ENCODE measurements around the gene CLEC20A. TPM values are rescaled to one million over a fixed set of nuclear protein-coding genes. Genes with fewer than 3 reads are reported as not detected.

Gene CLEC20A
- total RNA-seq, 2 donors from 2014 or later: 0.33 to 1.5 TPM

DNA sequence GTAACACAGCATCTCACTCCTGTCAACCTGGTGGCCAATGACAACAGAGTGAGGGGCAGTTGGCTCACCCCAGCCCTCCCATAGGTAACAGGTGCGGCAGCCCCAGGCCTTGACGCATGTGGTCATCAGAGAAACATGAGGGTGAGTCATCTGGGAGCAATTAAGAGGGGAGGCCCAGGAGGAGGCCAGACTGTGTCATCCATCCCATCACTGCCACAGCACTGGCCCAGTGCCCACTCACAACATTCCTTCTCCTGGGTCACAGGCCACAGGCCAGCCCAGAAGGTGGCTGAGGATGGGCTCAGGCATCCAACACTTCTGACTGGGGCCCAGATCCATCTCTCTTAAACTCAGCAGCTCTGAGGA is 33.3 kb upstream of the CLEC20A start:
- Histone ChIP-seq H3K27ac (ENCODE audit: low read depth, low read length) (no peak overlapping the region), H3K27me3 (ENCODE audit: control insufficient read depth, insufficient read depth, low read length, poor library complexity, severe bottlenecking) (no peaks in the 10 kb centered on the region), H3K9me3 (ENCODE audit: control insufficient read depth, low read length) (no peaks in the 10 kb centered on the region), H3K4me3 (ENCODE audit: low read length) (no peak overlapping the region), H3K36me3 (ENCODE audit: control insufficient read depth, insufficient read depth, low read length) (no peaks in the 10 kb centered on the region), H3K9ac (ENCODE audit: extremely low read depth, low read length, poor library complexity, severe bottlenecking) (no peak overlapping the region), H3K4me1 (ENCODE audit: control insufficient read depth, insufficient read depth, low read length) (no peaks in the 10 kb centered on the region)
- 100% methylated on average over 2 of the region's 2 CpGs; no CpG with 5 or more reads in 1 of the 2 experiments for WGBS, 2 experiments (ENCODE audit: insufficient coverage in 1 of 2, insufficient read length in 1 of 2)
- no peak overlapping the region for H3K4me3 Mint-ChIP-seq
- TF ChIP-seq, protein P1, sequence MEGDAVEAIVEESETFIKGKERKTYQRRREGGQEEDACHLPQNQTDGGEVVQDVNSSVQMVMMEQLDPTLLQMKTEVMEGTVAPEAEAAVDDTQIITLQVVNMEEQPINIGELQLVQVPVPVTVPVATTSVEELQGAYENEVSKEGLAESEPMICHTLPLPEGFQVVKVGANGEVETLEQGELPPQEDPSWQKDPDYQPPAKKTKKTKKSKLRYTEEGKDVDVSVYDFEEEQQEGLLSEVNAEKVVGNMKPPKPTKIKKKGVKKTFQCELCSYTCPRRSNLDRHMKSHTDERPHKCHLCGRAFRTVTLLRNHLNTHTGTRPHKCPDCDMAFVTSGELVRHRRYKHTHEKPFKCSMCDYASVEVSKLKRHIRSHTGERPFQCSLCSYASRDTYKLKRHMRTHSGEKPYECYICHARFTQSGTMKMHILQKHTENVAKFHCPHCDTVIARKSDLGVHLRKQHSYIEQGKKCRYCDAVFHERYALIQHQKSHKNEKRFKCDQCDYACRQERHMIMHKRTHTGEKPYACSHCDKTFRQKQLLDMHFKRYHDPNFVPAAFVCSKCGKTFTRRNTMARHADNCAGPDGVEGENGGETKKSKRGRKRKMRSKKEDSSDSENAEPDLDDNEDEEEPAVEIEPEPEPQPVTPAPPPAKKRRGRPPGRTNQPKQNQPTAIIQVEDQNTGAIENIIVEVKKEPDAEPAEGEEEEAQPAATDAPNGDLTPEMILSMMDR (conservative IDR thresholded peaks at IDR 0.05): no peak
- H3K27me3 Mint-ChIP-seq (ENCODE audit: insufficient read depth): no peaks in the 10 kb centered on the region
- no peaks in the 10 kb centered on the region for H3K36me3 Mint-ChIP-seq (ENCODE audit: low read depth)
- DNase-seq: peak; percentile 45
- no peak overlapping the region for H3K27ac Mint-ChIP-seq
- H3K9me3 Mint-ChIP-seq: no peaks in the 10 kb centered on the region
- H3K4me1 Mint-ChIP-seq: no peaks in the 10 kb centered on the region

DNA sequence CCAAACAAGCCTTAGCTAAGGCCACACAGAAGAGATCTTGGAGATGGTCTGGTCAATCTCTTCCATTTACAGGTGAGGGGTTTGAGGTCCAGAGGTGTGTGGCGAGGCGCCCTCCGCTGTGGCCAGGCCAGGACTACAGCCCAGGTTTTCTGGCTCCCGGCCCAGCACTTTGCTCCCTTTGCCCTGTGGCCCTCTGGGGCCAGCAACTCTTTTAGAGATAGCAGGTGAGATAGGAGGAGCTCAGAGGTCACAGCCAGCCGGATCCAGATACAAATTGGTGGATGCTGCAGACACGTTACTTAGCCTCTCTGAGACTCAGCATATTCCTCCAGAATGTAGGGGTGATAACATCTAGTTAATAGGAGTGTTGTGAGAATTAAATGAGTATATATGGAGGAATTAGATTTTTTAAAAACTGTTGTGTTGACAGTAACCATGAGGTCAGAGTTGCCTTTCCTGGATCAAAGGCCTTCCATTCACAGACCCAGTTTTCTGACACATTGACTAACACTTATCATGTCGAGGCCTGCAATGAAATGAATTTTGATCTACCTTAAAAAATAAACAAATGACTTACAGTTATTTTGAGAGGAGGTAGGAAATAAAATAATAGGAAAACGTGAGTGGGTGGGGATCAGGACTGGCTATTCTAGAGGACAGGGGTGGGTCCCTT is 32.7 kb upstream of the CLEC20A start:
- H3K36me3 Mint-ChIP-seq (ENCODE audit: low read depth): no peaks in the 10 kb centered on the region
- TF ChIP-seq, protein P1 (conservative IDR thresholded peaks at IDR 0.05): peak; percentile 65
- Histone ChIP-seq H3K9ac (ENCODE audit: extremely low read depth, low read length, poor library complexity, severe bottlenecking) (no peak overlapping the region), H3K27ac (ENCODE audit: low read depth, low read length) (no peak overlapping the region), H3K27me3 (ENCODE audit: control insufficient read depth, insufficient read depth, low read length, poor library complexity, severe bottlenecking) (no peaks in the 10 kb centered on the region), H3K4me3 (ENCODE audit: low read length) (no peak overlapping the region), H3K36me3 (ENCODE audit: control insufficient read depth, insufficient read depth, low read length) (no peaks in the 10 kb centered on the region), H3K4me1 (ENCODE audit: control insufficient read depth, insufficient read depth, low read length) (no peaks in the 10 kb centered on the region), H3K9me3 (ENCODE audit: control insufficient read depth, low read length) (no peaks in the 10 kb centered on the region)
- DNase-seq: peak; percentile 80
- no peaks in the 10 kb centered on the region for H3K27me3 Mint-ChIP-seq (ENCODE audit: insufficient read depth)
- H3K4me1 Mint-ChIP-seq: no peaks in the 10 kb centered on the region
- H3K4me3 Mint-ChIP-seq: no peak overlapping the region
- no peak overlapping the region for H3K27ac Mint-ChIP-seq
- H3K9me3 Mint-ChIP-seq: no peaks in the 10 kb centered on the region
- WGBS, 2 experiments (ENCODE audit: insufficient coverage in 1 of 2, insufficient read length in 1 of 2): 86 to 92% methylated on average over 2 to 8 of the region's 8 CpGs

DNA sequence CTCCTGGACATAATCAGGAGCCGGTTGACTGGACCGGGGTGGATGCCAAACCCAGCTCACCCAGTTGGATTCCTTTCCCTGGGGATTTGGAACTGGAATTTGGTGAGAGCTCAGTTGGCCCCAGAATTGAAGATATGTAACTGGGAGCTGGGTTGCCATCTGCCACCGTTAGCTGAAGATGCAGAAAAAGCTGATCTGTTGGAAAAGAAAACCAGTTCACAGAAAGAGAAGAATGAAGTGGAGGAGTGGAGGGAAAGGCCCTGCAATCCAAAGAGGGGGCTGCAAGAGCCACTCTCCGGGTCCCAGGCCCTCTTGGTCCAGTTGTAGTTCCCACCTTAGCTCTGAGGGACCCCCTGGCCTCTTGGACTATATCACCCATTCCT is 32.2 kb upstream of the CLEC20A start:
- no peaks in the 10 kb centered on the region for H3K9me3 ChIP-seq (ENCODE audit: control insufficient read depth, low read length)
- TF ChIP-seq, protein P1 (conservative IDR thresholded peaks at IDR 0.05): no peak
- H3K4me1 ChIP-seq (ENCODE audit: control insufficient read depth, insufficient read depth, low read length): no peaks in the 10 kb centered on the region
- H3K27ac ChIP-seq (ENCODE audit: low read depth, low read length): no peak overlapping the region
- H3K27me3 Mint-ChIP-seq (ENCODE audit: insufficient read depth): no peaks in the 10 kb centered on the region
- no peaks in the 10 kb centered on the region for H3K36me3 ChIP-seq (ENCODE audit: control insufficient read depth, insufficient read depth, low read length)
- H3K9me3 Mint-ChIP-seq: no peaks in the 10 kb centered on the region
- H3K4me3 ChIP-seq (ENCODE audit: low read length): no peak overlapping the region
- DNase-seq: no peak
- H3K36me3 Mint-ChIP-seq (ENCODE audit: low read depth): no peaks in the 10 kb centered on the region
- H3K27me3 ChIP-seq (ENCODE audit: control insufficient read depth, insufficient read depth, low read length, poor library complexity, severe bottlenecking): no peaks in the 10 kb centered on the region
- H3K4me1 Mint-ChIP-seq: no peaks in the 10 kb centered on the region
- 91 to 94% methylated on average over 2 to 4 of the region's 4 CpGs for WGBS, 2 experiments (ENCODE audit: insufficient coverage in 1 of 2, insufficient read length in 1 of 2)
- no peak overlapping the region for H3K9ac ChIP-seq (ENCODE audit: extremely low read depth, low read length, poor library complexity, severe bottlenecking)
- no peak overlapping the region for H3K27ac Mint-ChIP-seq
- no peak overlapping the region for H3K4me3 Mint-ChIP-seq

All from endodermal cell (in vitro differentiated cells).